Nephron (organoid): Measurements from ENCODE around the gene PDYN.

ENCODE experiments used
- H3K27ac Mint-ChIP-seq, 3 experiments: 2 replicates each; pipeline ENCODE4 v1.8.0; 2020; ENCODE audit warnings: mixed read lengths in 3 of 3, mild to moderate bottlenecking in 2 of 3, moderate library complexity in 1 of 3
- H3K27me3 Mint-ChIP-seq: 2 replicates; pipeline ENCODE4 v1.8.0; 2021; ENCODE audit warnings: low read depth, mild to moderate bottlenecking, moderate library complexity, mixed read lengths
- H3K36me3 Mint-ChIP-seq: 2 replicates; pipeline ENCODE4 v1.8.0; 2020; ENCODE audit warnings: low read depth, mixed read lengths
- H3K4me1 Mint-ChIP-seq: 2 replicates; pipeline ENCODE4 v1.8.0; 2020; ENCODE audit warnings: mixed read lengths
- H3K4me3 Mint-ChIP-seq, 3 experiments: 2 replicates each; pipeline ENCODE4 v1.8.0; 2020; ENCODE audit warnings: mild to moderate bottlenecking in 3 of 3, mixed read lengths in 3 of 3, moderate library complexity in 2 of 3
- H3K9me3 Mint-ChIP-seq: 2 replicates; pipeline ENCODE4 v1.8.0; 2020; ENCODE audit warnings: mixed read lengths
- CTCF ChIP-seq, 3 experiments: fragments of 200-600 bp; sonication (generic); IDR thresholded peaks; one replicate each; pipeline ENCODE4 v1.5.0; 2021; ENCODE audit warnings: antibody characterized with exemption in 3 of 3; ENCODE audit not compliant: unreplicated experiment in 3 of 3

PDYN gene

GRCh38 chr20:1929460-1929859 lies 64.4 kb downstream of the PDYN start:
- no peak for TF ChIP-seq CTCF (IDR thresholded peaks at IDR 0.05; ENCODE audit: unreplicated experiment in 3 of 3)
- H3K27ac Mint-ChIP-seq = no peak overlapping the region
- peaks cover 25% of the 10 kb centered on the region for H3K4me1 Mint-ChIP-seq
- no peaks in the 10 kb centered on the region for H3K9me3 Mint-ChIP-seq
- no peak overlapping the region for H3K4me3 Mint-ChIP-seq
- H3K36me3 Mint-ChIP-seq = no peaks in the 10 kb centered on the region
- peaks cover 19% of the 10 kb centered on the region for H3K27me3 Mint-ChIP-seq

GRCh38 chr20:1928782-1929181 lies 65.1 kb downstream of the PDYN start:
- no peaks in the 10 kb centered on the region for H3K36me3 Mint-ChIP-seq
- peaks cover 19% of the 10 kb centered on the region for H3K27me3 Mint-ChIP-seq
- H3K27ac Mint-ChIP-seq = no peak overlapping the region
- H3K4me3 Mint-ChIP-seq = no peak overlapping the region
- H3K9me3 Mint-ChIP-seq = no peaks in the 10 kb centered on the region
- TF ChIP-seq CTCF (IDR thresholded peaks at IDR 0.05; ENCODE audit: unreplicated experiment in 3 of 3) = no peak
- peaks cover 18% of the 10 kb centered on the region for H3K4me1 Mint-ChIP-seq
